Medulla oblongata (tissue), 1 donor: ENCODE results near the gene AKR7A2.
"Not testable (repeated sequence)": the region's sequence is repeated elsewhere in the genome, so short reads cannot be mapped to it uniquely, and the experiment has no call there.

Experiments
- DNase-seq: peaks from one replicate; pipeline ENCODE4 v3.0.0-alpha.2; 2015; ENCODE audit errors: extremely low spot score

The AKR7A2 gene

DNA sequence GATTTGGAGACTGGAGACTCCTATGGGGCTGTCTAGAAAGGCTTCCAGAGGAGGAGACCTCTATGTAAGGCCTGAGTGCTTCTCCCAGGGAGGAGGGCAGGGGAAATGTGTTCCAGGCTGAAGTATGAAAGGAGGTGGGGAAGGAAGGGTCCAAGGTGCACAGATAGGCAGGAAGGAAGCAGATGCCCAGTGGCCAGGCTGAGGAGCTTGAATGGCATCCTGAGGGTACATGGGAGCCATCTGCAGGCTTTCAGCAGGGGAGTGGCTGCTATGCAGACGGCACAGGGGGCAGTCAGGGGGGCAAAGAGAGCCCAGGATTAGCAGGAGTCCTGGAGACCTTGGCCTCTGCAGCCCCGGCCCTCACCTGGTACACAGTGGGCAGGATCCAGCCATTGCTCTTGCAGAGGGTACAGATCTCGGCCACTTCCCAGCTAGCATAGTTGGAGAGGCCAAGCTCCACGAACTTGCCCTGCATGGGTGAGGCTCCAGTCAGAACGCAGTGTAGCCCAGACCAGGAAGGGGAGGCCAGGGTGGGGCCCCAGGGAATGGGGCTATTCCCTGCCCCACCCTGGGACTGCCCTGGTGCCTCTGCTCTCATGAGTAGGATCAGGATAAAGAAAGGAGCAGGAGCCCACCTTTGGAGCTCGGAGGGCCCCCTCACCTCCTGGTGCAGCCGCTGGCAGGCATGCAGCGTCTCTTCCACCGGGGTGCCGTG, 4.0 kb downstream of the AKR7A2 start:
- no peak for DNase-seq

DNA sequence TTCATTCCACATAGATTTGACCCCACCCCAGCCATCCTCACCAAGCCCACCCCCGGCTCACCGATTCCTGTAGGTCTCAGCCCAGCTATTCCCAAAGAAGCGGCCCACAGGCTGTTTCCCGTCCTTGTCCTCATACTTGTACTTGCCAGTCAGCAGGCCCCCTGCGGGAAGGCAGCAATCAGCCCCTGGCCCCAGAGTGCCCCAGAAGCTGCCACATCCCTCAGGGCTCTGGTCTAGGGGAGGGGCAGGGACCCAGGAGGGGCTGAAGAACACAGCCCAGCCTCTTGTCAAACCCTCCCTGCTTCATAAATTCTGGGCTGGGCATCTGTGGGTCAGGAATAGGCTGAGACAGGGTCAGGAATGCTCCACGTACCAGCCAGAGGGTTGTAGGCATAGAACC, 5.0 kb downstream of the AKR7A2 start:
- no peak for DNase-seq

DNA sequence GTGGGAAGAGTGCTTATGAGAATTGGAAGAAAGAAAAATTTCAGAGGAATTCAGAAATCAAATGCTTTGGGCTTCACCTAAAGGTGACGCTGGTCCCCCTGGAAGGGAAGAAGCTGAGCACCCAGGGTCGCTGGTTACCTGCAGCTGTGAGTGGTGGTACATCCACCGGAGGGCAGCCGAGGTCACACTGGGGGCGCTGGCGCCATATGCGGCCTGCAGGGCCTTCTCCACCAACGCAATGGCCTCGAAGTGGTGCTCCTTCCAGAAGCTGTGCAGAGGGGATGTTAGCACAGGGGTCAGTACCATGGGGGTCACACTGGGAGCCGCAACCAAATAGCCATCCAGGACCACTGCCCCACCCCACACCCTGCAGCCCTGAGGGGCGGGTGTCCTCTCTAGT, 6.1 kb downstream of the AKR7A2 start:
- no peak for DNase-seq

DNA sequence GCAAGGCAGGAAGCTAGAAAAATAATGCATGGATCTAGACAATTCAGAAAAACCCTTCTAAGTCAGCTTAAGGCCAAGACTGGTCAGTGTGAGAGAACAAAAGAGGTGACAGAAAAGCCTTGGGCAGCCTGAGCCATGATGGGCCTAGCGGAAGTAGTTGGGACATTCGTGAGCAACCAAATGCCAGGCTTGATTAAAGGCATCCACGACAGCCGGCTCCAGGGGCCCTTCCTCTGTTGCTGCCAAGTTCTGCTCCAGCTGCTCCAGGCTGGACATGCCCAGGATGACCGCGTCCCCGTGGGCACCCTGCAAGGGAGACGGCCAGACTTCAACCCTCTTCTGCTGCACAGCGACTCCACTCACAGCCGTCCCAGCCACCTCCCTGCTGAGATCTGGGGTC, 7.9 kb downstream of the AKR7A2 start:
- DNase-seq: not testable (repeated sequence)

DNA sequence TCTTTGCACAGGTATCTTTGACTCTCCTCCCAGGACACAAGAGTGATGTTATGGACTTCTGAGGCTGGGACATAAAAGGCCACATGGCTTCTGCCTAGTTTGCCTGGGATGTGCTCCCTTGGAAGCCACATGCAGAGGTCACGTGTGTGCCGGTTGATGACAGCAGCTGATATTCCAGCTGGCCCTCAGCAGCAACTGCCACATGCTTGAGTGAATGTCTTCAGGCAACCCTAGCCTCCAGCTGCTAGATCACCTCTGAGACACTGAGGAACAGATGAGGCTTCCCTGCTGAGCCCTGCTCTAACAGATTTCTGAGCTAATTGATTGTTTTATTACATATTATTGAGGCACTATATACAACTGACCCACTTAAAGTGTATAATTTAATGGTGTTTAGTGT, 11.7 kb downstream of the AKR7A2 start:
- no peak for DNase-seq

DNA sequence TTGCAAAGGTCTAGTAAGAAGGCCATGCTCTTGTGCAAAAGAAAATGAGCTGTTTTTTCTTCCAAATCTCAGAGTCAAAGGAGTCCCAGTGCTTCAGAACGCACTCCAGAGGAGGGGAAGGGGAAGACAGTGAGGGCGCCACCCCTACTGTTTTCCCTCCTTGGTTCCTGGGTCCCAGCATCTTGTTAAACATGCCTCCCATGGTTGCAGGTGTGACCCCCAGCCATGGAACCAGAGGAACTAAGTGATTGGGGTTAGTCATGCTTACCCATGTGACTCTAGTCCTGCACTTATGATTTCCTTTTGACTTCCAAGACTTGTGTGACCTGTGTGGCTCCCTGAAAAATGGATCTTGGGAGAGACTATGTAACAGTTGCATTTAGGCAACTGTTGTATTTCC, 17.3 kb downstream of the AKR7A2 start:
- no peak for DNase-seq

DNA sequence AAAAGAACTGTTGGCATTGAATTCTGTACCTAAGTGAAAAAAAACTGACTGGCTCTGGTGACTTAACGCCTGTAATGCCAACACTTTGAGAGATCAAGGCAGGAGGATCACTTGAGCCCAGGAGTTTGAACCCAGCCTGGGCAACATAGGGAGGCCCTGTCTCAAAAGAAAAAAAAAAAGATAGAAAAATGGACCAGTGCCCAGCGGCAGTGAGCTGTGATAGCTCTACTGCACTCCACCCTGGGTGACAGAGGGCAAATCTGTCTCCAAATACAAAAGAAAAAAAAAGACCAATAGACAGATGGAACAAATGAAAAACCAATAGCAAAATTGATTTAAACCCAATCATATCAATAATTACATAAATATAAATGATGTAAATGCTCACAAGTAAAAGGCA, 22.7 kb downstream of the AKR7A2 start:
- DNase-seq: no peak

DNA sequence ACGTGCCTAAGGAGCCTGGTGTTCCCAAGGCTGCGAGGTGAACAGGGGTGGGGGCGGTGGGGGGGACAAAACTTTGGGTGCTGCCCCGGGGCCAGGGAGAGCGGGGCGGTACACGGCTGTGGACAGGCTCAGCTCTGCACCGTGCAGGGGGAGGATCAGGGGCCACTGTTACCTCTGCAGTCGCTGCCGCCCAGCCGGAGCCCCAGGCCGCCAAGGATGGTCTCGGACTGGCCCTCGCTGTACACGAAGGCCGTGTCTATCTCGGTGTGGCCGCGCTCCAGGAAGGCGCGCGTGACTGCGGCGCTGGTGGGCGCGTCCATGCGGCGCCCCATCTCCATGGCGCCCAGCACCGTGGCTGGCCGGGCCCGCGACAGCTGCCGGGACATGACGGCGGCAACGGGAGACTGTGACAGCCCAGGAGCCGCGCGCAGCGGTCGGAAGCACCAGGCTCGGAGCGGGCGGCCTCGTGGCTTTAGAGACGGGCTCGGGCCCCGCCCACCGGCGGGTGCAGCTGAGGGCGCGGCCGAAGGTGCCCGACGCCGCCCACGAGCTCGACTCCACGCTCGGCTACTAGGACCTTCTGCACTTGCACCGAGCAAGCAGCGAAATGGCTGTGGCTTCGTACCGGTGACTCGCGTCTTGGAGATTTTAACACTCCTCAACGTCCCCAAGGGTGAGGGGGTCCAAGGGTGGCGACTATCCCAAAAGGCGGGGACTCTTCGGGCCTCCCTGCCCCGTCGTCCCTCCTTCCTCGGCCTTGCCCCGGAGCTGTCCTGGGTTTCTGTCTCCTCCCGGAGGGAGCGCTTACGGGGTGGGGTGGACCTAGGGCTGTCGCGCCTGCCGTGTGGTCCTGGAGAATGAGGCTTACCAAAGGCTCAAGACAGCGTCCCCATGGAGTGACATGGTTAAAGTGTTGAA, 23.4 kb downstream of the AKR7A2 start, which contains the start of gene AKR7A3:
Gene AKR7A3 (minus strand): TSS at position 447 of the 918 bp plus-strand sequence. CDS start 61 bp downstream, at position 386.
- DNase-seq: peak; percentile 65

DNA sequence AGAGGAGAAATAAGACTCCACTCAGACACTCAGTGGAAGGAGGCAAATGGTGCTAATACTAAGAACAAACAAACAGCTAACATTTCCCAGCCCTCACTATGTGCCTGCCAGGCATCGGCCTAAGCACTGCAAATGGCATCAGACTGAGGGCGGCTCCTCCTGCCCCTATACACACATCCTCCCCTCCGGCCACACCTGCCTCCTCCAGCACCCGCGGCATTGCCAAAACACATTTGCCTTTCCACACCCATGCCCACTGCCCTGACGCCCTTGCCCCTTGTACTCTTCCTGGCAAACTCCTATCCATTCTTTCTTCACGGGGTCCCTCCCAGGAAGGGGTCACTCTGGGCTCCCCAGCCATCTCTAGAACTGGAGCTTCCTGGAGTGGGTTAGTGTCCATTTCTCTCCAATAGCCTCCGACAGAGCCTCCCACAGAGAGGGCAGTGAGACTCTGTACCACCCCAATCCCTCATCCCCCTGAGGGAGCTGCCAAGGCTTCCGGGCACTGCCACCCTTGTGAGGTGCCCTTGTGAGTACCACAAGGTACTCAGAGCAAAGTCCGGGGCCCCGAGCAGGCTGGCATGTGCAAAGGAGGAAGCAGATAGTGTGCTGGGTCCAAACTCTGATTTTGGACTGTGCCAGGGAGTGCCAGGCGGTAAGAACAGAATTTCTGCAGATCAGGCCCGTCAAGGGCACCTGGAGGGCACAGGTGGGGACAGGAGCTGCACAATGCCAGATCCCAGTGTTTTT, 24.3 kb downstream of the AKR7A2 start:
- no peak for DNase-seq

DNA sequence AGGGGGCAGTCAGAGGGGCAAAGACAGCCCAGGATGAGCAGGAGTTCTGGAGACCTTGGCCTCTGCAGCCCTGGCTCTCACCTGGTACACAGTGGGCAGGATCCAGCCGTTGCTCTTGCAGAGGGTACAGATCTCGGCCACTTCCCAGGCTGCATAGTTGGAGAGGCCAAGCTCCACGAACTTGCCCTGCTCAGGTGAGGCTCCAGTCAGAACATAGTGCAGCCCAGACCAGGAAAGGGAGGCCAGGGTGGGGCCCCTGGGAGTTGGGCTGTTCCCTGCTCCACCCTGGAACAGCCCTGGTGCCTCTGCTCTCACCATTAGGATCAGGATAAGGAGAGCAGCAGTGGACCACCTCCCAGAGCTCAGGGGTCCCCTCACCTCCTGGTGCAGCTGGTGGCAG, 26.1 kb downstream of the AKR7A2 start:
- DNase-seq: not testable (repeated sequence)

DNA sequence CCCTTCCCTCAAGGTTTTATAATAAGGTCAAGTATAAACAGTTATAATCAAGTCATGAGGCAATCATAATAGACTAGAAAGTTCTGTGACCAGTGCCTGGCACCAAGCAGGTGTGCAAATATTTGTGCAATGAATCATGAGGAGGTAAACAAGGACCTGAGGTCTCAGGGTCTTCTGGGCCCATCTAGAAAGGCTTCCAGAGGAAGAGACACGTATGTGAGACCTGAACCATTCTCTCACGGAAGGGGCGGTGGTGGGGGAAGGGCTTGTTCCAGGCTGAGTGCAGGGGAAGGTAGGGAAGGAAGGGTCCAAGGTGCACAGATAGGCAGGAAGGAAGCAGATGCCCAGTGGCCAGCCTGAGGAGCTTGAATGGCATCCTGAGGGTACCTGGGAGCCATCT, 26.6 kb downstream of the AKR7A2 start:
- DNase-seq: not testable (repeated sequence)

DNA sequence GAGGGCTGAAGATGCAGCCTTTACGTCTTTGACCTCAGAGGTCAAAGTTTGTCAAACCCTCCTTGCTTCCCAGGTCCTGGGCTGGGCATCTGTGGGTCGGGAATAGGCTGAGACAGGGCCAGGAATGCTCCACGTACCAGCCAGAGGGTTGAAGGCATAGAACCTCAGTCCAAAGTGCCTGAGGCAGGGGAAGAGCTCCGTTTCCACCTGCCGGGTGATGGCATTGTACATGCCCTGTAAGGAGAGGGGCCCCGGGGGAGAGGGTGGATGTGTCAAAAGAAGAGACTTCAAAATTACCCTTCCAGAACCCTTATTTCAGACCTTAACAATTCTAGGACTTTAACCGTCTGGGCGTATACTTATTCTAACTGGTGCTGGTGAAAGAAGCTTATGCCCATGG, 27.1 kb downstream of the AKR7A2 start:
- no peak for DNase-seq

DNA sequence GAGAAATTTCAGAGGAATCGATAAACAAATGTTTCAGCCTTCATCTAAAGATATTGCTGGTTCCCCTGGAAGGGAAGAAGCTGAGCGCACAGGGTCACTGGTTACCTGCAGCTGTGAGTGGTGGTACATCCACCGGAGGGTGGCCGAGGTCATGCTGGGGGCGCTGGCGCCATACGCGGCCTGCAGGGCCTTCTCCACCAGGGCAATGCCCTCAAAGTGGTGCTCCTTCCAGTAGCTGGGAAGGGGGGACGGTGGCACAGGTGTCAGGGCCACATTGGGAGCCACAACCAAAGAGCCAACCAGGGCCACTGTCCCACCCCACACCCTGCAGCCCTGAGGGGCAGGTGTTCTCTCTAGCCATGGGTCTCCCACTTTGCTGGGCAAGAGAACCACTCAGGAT, 28.1 kb downstream of the AKR7A2 start:
- no peak for DNase-seq

DNA sequence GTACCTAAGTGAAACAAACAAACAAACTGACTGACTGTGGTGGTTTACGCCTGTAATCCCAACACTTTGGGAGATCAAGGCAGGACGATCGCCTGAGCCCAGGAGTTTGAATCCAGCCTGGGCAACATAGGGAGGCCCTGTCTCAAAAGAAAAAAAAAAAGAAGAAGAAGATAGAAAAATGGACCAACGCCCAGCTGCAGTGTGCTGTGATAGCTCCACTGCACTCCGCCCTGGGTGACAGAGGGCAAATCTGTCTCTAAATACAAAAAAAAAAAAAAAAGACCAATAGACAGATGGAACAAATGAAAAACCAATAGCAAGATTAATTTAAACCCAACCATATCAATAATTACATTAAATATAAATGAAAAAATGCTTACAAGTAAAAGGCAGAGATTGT, 37.3 kb downstream of the AKR7A2 start:
- no peak for DNase-seq

DNA sequence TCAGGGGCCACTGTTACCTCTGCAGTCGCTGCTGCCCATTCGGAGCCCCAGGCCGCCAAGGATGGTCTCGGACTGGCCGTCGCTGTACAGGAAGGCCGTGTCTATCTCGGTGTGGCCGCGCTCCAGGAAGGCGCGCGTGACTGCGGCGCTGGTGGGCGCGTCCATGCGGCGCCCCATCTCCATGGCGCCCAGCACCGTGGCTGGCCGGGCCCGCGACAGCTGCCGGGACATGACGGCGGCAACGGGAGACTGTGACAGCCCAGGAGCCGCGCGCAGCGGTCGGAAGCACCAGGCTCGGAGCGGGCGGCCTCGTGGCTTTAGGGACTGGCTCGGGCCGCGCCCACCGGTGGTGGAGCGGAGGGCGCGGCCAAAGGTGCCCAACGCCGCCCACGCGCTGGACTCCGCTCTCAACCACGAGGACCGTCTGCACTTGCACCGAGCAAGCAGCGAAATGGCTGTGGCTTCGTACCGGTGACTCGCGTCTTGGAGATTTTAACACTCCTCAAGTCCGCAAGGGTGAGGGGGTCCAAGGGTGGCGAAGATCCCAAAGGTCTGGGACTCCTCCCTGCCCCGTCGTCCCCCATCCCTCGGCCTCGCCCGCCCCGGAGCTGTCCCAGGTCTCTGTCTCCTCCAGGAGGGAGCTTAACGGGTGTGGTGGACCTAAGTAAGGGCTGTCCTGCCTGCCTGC, 38.0 kb downstream of the AKR7A2 start:
- not testable (repeated sequence) for DNase-seq

DNA sequence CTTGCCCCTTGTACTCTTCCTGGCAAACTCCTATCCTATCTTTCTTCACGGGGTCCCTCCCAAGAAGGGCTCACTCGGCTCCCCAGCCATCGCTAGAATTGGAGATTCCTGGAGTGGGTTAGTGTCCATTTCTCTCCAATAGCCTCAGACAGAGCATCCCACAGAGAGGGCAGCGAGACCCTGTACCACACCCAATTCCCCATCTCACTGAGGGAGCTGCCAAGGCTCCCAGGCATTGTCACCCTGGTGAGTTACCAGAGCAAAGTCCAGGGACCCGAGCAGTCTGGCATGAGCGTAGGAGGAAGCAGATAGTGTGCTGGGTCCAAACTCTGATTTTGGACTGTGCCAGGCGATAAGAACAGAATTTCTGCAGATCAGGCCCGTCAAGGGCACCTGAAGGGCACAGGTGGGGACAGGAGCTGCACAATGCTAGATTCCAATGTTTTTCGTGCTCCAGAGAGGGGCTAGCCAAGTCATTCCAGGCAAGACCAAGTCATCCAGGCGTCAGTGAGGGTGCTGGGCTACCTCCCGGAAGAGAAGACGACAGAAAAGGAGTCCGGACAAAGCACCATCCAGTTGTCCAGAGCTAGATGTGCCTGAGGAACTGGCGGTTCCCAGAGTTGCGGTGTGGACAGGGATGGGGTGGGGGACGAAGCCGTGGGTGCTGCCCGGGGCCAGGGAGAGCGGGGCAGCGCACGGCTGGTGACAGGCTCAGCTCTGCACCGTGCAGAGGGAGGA, 38.7 kb downstream of the AKR7A2 start:
- DNase-seq: no peak

DNA sequence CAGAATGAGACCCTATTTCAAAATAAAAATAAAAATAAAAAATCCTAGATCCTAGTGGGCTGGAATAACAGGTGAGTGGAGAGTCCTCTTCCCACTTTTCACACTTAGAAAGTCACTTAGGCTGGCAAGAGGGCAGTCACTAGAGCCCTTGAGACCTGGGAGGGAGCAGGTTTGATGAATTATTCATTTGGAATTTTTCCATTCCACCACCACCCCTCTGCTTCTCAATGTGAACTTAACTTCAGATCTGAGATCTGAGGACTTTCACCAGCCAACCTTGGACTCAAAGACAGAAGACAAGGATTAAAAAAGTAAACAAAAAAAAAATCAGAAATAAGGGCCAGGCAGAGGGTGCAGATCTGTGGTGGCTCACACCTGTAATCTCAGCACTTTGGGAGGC, 39.9 kb downstream of the AKR7A2 start:
- no peak for DNase-seq

DNA sequence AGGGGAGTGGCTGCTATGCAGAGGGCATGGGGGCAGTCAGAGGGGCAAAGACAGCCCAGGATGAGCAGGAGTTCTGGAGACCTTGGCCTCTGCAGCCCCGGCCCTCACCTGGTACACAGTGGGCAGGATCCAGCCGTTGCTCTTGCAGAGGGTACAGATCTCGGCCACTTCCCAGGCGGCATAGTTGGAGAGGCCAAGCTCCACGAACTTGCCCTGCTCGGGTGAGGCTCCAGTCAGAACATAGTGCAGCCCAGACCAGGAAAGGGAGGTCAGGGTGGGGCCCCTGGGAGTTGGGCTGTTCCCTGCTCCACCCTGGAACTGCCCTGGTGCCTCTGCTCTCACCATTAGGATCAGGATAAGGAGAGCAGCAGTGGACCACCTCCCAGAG, 41.6 kb downstream of the AKR7A2 start:
- not testable (repeated sequence) for DNase-seq

DNA sequence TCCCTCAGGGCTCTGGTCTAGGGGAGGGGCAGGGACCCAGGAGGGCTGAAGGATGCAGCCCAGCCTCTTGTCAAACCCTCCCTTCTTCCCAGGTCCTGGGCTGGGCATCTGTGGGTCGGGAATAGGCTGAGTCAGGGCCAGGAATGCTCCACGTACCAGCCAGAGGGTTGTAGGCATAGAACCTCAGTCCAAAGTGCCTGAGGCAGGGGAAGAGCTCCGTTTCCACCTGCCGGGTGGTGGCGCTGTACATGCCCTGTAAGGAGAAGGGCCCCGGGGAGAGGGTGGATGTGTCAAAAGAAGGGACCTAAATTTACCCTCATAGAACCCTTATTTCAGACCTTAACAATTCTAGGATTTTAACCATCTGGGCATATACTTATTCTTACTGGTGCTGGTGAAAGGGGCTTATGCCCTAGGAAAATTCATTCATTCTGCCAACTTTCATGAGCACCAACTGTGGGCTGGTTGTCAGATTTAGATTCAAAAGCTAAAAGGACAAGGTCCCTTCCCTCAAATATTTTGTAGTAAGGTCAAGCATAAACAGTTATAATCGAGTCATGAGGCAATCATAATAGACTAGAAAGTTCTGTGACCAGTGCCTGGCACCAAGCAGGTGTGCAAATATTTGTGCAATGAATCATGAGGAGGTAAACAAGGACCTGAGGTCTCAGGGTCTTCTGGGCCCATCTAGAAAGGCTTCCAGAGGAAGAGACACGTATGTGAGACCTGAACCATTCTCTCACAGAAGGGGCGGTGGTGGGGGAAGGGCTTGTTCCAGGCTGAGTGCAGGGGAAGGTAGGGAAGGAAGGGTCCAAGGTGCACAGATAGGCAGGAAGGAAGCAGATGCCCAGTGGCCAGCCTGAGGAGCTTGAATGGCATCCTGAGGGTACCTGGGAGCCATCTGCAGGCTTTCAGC, 42.3 kb downstream of the AKR7A2 start:
- not testable (repeated sequence) for DNase-seq

DNA sequence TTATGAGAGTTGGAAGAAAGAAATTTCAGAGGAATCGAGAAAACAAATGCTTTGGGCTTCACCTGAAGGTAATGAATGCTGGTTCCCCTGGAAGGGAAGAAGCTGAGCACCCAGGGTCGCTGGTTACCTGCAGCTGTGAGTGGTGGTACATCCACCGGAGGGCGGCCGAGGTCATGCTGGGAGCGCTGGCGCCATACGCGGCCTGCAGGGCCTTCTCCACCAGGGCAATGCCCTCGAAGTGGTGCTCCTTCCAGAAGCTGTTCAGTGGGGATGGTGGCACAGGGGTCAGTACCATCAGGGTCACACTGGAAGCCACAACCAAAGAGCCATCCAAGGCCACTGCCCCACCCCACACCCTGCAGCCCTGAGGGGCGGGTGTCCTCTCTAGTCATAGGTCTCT, 43.5 kb downstream of the AKR7A2 start:
- no peak for DNase-seq
